ENCODE measurements around the gene OTUD7B.

OTUD7B gene

DNA sequence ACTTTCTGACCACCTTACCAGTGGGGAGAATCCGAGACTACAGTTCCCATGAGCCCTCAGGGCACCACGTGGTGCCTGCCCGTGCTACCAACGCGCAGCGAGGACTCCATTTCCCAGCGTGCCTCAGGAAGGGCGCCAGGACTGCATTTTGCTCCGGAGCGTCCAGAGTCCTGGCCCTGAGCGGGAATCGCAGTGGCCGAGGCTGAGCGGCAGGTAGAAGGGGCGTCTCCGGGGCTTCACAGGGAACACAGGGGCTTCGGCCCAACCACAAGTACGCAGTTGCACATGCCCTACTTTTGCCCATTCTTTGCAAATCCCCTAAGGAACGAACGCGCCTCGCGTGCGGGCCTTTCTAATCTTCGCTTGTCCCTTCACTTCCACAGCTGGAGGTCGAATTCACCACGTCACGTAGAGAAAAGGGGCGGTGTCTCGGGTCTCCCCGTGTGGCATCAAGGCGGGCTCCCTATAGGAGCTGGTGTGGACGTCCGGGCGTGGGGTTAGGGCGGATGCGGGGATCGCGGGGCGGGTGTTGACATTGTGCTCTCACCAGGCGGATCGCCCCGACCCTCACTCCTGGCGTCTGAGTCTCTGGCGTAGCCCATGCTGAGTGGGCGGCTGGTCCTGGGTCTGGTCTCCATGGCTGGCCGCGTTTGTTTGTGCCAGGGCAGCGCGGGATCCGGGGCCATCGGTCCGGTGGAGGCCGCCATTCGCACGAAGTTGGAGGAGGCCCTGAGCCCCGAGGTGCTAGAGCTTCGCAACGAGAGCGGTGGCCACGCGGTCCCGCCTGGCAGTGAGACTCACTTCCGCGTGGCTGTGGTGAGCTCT lies 110.9 kb downstream of the OTUD7B start, which contains the start of gene BOLA1:
Gene BOLA1 (plus strand): TSS at position 109 of the 825 bp plus-strand sequence. CDS start 492 bp downstream, at position 601.
- Mint-ChIP-seq H3K4me1 (ENCODE audit: low read depth) (peaks cover 23% of the 10 kb centered on the region), H3K9me3 (no peaks in the 10 kb centered on the region), H3K4me3 (peak within 1 kb of the TSS; percentile 90), H3K27me3 (no peaks in the 10 kb centered on the region), H3K27ac (peak within 1 kb of the TSS; percentile 97), H3K36me3 (ENCODE audit: low read depth) (peaks cover 27% of the 10 kb centered on the region)
- peak; percentile 86 for DNase-seq

DNA sequence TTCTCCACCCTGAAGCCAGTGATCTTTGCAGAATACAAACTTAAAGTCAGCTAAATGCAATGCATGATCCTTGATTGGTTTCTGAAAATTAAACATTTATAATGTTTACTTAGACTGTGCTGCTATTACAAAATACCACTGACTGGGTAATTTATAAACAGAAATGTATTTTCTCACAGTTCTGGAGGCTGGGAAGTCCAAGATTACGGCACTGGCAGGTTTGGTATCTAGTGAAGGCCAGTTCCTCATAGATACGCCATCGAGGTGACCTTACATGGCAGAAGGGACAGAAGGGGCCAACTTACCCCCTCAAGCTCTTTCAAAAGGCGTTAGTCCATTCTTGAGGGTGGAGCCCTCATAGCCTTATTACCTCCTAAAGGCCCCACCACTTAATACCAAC lies 114.0 kb downstream of the OTUD7B start:
- peaks cover 17% of the 10 kb centered on the region for H3K36me3 Mint-ChIP-seq (ENCODE audit: low read depth)
- no peaks in the 10 kb centered on the region for H3K27me3 Mint-ChIP-seq
- H3K4me1 Mint-ChIP-seq (ENCODE audit: low read depth) = peaks cover 23% of the 10 kb centered on the region
- no peak overlapping the region for H3K4me3 Mint-ChIP-seq
- H3K9me3 Mint-ChIP-seq = no peaks in the 10 kb centered on the region
- DNase-seq = no peak
- no peak overlapping the region for H3K27ac Mint-ChIP-seq

DNA sequence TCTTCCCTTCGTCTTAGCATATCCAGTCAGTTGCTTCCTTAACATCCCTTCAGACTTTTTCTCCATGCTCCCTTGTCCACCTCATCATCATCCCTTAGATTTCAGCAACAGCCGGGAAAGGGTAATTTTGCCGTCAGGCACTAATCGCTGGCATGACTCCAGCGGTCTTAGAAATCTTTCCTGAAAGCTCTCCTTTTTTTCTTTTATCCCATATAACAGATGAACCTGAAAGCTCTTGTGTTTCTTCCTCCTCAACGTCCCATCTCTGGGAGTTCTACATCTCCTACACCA lies 121.6 kb downstream of the OTUD7B start:
- Mint-ChIP-seq H3K4me3 (no peak overlapping the region), H3K4me1 (ENCODE audit: low read depth) (peaks cover 6% of the 10 kb centered on the region), H3K27ac (no peak overlapping the region), H3K9me3 (no peaks in the 10 kb centered on the region), H3K36me3 (ENCODE audit: low read depth) (no peaks in the 10 kb centered on the region), H3K27me3 (no peaks in the 10 kb centered on the region)
- no peak for DNase-seq

DNA sequence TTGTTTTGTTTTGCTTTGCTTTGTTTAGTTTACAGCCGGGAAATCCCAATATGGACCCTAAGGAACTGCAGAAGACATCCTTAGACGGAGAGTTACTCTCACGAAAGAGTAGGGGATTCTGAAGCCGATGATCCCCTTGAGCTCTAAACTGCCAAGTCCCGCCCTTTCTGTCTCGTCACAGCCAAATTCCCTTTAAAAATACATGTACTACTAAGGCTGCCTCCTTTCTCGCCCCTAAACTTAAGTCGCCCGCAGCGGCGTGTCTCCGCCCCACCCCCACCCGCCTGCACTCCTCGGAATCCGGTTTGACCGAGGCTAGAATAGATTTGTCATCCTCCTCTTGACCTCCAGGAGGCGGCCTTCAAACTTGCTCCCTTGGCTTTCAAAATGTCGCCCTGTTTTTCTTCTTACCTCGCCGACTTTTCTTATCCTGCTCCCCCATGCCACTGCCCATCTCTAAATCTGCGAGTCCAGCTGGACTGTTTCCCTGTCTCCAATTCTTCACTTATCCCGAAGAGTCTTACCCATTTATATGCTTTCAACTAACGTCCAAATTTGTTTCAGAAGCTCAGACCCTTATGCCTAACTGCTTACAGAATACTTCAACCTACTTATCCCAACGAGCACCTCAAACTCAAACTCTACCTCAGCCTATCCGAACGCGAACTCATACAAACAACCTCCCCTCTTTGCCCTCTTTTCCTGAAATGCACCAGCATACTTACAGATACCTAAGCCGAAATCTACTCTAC lies 122.1 kb downstream of the OTUD7B start:
- Mint-ChIP-seq H3K36me3 (ENCODE audit: low read depth) (no peaks in the 10 kb centered on the region), H3K4me3 (no peak overlapping the region), H3K9me3 (no peaks in the 10 kb centered on the region), H3K27me3 (no peaks in the 10 kb centered on the region), H3K27ac (no peak overlapping the region), H3K4me1 (ENCODE audit: low read depth) (peaks cover 6% of the 10 kb centered on the region)
- peak; percentile 83 for DNase-seq

All from activated T-cell treated with anti-CD3 and anti-CD28 coated beads, Interleukin-2, amount 50 U/mL, for 24 hours (primary cell).